ENCODE data around the gene CLVS2.

The CLVS2 gene

DNA sequence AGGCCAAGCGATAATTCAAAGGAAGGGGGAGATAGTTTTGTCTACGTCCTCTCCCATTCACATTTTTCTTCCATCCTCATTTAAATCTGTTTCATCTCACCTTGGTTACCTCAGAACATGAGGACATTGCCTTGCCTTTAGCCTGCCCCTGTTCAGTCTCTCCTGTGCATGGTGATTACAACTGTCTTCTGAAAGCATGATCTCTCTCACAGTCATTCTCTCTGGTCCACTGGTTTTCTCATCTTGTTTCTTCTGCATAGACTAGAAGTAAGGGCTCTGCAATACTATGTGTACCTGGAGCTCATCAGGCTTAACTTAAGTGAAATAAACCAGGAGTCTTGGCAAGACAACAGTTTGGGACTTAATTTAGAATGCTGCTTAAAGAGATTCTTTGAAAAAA, 31.4 kb downstream of the CLVS2 start:
- DNase-seq: no peak

DNA sequence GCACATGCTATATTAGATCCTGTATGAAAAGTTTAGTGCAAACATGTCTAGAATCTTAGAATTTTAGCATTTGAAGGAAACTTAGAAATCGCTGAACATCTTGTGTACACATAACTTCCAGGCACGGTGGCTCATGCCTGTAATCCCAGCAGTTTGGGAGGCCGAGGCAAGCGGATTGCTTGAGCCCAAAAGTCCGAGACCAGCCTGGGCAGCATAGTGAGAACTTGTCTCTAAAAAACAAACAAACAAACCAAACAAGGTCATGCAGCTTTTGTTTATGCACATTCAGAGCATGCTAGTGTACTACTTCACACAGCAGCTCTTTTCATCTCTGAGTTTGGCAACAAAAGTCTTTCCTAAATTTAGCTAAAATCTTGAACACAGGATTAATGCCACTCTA, 32.2 kb downstream of the CLVS2 start:
- DNase-seq: no peak

- DNase-seq: no peak
Observed at GRCh38 chr6:123030282-123030681, 34.2 kb downstream of the CLVS2 start.

- no peak for DNase-seq
Observed at GRCh38 chr6:123036648-123037047, 40.6 kb downstream of the CLVS2 start.

DNA sequence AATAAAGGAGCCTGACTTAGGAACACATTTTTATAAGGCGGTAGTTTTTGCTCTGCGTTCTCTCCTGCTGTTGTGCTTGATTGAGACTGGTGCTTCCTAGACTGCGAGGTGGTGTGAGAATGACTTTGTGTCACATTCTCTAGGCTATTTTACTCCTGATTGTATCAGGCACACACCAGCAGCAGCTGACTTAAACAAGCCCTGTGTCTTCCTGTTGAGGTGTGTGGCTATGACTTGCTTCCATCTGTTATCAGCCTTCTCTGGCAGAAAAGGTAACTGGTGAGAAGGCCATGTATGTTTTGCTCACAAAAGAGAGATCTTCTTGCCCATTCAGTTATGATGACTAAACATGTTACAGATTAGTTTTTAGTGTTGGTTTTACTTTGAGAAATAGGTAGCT, 43.4 kb downstream of the CLVS2 start:
- no peak for DNase-seq

GRCh38 chr6:123042401-123042800, 46.4 kb downstream of the CLVS2 start:
- no peak for DNase-seq

DNA sequence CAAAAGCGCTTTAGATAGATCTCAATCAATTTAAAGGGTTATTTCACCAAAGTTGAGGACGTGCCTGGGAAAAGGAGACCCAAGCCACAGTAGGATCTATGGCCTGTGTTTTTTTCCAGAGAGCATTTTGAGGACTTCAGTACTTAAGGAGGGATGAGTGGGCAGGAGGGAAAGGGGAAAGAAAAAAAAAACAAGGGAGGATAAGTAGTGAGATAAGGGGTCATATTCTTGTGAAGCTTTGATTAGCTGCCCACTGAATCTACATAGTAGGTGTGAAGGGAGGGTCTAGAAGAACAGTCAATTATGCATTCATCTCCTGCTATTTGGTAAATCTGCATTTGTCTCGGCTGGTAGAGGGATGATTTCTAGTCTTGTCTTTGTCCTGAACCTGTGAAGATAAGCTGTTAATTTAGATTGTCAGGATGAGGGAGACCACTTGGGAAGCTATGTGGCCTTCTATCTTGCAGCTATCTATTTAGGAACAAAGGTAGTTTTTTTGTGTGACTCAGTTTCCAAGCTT, 48.4 kb downstream of the CLVS2 start:
- no peak for DNase-seq

GRCh38 chr6:123053602-123054225, 57.7 kb downstream of the CLVS2 start:
- no peak for DNase-seq

DNA sequence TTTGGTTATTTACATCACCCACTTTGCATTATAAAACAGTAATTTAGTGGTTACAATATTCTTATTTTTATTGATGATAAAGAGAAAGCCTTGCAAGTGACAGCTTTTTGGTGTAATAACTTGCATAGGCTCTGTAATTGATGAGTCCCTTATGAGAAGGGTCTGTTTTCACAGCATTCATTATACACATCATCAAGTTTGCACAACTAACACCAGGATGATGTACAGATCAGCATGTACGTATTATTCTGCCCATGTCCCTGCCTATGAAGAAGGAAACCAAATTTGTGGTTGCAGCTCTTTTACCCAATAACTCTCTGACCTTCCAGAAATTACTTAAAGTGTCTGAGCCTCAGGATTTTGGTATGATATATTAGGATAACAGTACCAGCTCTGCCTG, 59.2 kb downstream of the CLVS2 start:
- no peak for DNase-seq

DNA sequence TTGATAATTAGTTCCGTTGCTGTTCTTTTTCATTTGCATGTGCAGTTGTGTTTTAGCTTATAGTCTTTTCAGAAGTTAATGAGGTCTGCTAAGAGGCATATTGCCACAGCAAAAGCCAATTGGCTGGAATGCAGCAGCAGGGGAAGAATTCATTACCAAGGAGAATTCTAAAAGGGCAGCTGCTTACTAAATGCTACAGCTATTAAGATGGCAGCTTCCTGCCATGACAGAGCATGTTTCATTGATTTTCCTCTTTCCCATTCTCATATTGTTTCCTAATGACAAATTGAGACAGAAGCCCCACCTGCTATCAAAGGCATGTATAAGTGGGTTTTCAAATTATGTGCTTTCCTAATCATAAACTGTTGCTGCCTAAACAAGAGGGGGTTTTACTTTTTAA, 66.6 kb downstream of the CLVS2 start:
- peak; percentile 16 for DNase-seq

GRCh38 chr6:123064038-123064437, 68.0 kb downstream of the CLVS2 start:
- DNase-seq: no peak

- DNase-seq: no peak
Observed at GRCh38 chr6:123074616-123075015, 78.6 kb downstream of the CLVS2 start.

DNA sequence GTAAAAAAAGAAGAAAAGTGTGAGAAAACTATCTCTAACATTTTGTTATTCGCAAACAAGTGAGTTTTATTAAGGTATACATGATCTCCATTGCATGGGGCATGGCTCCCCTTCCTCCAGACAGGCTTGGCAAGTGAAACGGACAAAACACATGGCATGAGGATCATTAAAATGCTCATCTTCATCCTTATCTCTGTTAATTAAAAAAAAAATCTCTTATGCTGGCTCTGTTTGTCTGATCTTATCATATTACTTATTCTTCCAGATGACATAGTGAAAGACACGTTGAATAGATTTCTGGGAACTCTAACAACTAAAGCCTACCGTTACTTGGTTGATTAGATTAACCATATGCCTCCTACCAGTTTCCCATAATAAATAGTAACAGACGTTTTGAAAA, 89.4 kb downstream of the CLVS2 start:
- DNase-seq: no peak

DNA sequence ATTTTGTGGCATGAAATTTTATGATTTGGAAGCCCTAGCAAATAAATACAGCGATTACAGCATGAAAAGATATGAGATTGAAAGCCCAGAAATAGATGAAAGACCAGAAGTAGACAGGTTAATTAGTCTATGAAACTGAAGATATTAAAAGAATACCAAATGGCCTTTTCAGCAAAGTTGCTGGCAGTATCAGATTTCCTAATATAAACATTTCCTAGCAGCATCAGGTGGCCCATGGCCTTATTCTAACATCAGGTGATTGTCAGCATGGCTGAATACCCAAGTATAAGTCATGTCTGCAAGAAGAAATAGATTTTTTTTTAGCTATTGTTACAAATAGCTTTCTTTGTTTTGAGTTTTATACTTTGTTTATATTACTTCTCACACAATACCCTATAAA, 93.2 kb downstream of the CLVS2 start:
- no peak for DNase-seq

- DNase-seq: no peak
Observed at GRCh38 chr6:123091091-123091895, 95.3 kb downstream of the CLVS2 start.

GRCh38 chr6:123091896-123092271, 95.8 kb downstream of the CLVS2 start:
- DNase-seq: no peak

GRCh38 chr6:123094795-123095194, 98.8 kb downstream of the CLVS2 start:
- no peak for DNase-seq

DNA sequence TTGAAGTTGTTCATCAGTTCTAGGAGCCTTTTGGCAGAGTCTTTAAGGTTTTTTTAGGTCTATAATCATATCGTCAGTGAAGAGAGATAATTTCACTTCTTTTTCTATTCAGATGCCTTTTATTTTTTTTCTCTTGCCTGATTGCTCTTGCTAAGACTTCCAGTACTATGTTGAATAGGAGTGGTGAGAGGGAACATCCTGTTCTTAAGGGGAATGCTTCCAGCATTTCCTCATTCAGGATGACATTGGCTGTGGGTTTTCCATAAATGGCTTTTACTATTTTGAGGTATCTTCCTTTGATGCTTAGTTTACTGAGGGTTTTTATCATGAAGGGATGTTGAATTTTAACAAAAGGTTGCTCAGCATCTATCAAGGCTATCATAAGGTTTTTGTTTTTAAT, 109.5 kb downstream of the CLVS2 start:
- no peak for DNase-seq

DNA sequence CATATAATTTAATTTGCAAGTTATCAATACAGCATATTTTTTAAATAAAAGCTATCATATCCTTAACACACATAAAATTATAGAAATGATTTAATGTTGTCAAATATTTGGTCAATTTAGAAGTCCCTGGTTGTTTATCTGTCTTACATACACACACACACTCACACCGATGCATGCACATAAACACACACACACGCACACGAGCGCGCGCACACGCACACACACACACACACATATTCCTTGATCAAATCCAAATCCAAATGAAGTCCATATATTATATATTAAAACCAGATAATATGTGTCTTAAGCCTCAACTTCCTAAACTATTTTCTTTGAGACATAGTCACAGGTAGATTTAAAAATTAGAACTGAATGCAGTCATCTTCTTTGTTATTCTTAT, 120.3 kb downstream of the CLVS2 start:
- no peak for DNase-seq

GRCh38 chr6:123117145-123117908, 121.3 kb downstream of the CLVS2 start:
- peak; percentile 30 for DNase-seq

GRCh38 chr6:123118811-123119210, 122.8 kb downstream of the CLVS2 start:
- no peak for DNase-seq
